NCI-H2081 treated with DMSO at 0.1 percent for 48 hours (cell line): ENCODE results near the gene TOM1.
"Not testable (repeated sequence)": the region's sequence is repeated elsewhere in the genome, so short reads cannot be mapped to it uniquely, and the experiment has no call there.

ENCODE experiments used
- DNase-seq: peaks from one replicate; lab custom pipeline; 2025; lab: John Stamatoyannopoulos, UW

The TOM1 gene

GRCh38 chr22:35345808-35346505 lies 46.3 kb downstream of the TOM1 start:
- no peak for DNase-seq

- no peak for DNase-seq
These were observed 47.0 kb downstream of the TOM1 start for GRCh38 chr22:35346596-35347220.

GRCh38 chr22:35347462-35347861 lies 47.8 kb downstream of the TOM1 start:
- no peak for DNase-seq

- no peak for DNase-seq
These were observed 48.4 kb downstream of the TOM1 start for GRCh38 chr22:35348026-35348590.

- no peak for DNase-seq
These were observed 49.0 kb downstream of the TOM1 start for GRCh38 chr22:35348703-35349102.

GRCh38 chr22:35349368-35349703 lies 49.6 kb downstream of the TOM1 start:
- no peak for DNase-seq

- DNase-seq, result peak; percentile 5
These were observed 50.2 kb downstream of the TOM1 start for GRCh38 chr22:35349704-35350538.

GRCh38 chr22:35350539-35351503 lies 51.1 kb downstream of the TOM1 start:
- DNase-seq, result peak; percentile 48

GRCh38 chr22:35352214-35353111 lies 52.8 kb downstream of the TOM1 start:
- DNase-seq, result no peak

GRCh38 chr22:35353318-35353717 lies 53.6 kb downstream of the TOM1 start:
- DNase-seq, result no peak

GRCh38 chr22:35354068-35354467 lies 54.4 kb downstream of the TOM1 start:
- no peak for DNase-seq

- DNase-seq, result no peak
These were observed 58.4 kb downstream of the TOM1 start for GRCh38 chr22:35357883-35358621.

GRCh38 chr22:35359380-35360065 lies 59.8 kb downstream of the TOM1 start:
- DNase-seq, result no peak

- no peak for DNase-seq
These were observed 61.4 kb downstream of the TOM1 start for GRCh38 chr22:35361001-35361558.

- no peak for DNase-seq
These were observed 63.9 kb downstream of the TOM1 start for GRCh38 chr22:35363566-35364086.

GRCh38 chr22:35364230-35364629 lies 64.5 kb downstream of the TOM1 start:
- DNase-seq, result not testable (repeated sequence)

- no peak for DNase-seq
These were observed 67.7 kb downstream of the TOM1 start for GRCh38 chr22:35367331-35367886.

- no peak for DNase-seq
These were observed 68.7 kb downstream of the TOM1 start for GRCh38 chr22:35368386-35368785.
